Spleen (tissue), 13 donors: ENCODE data around the gene PRR13. TPM values are rescaled to one million over a fixed set of nuclear protein-coding genes. Genes with fewer than 3 reads are reported as not detected.
"Not testable (repeated sequence)": the region's sequence is repeated elsewhere in the genome, so short reads cannot be mapped to it uniquely, and the experiment has no call there.

Source experiments
- DNase-seq: peaks from one replicate; pipeline ENCODE4 v3.0.0-alpha.2; 2020
- H3K27ac ChIP-seq, 8 donors: fragments of 200-600 bp; sonication (generic) in 7 of 8; 1 replicate in 4 of 8; 2 replicates in 4 of 8; pipeline versions ENCODE4 v1.5.0 to v1.8.0; 2016 to 2021; ENCODE audit warnings: inconsistent platforms in 4 of 8, mild to moderate bottlenecking in 4 of 8, moderate library complexity in 1 of 8
- H3K27me3 ChIP-seq, 7 donors: fragments of 200-600 bp; sonication (generic) in 6 of 7; replicated peaks in 1 of 7; 1 replicate in 4 of 7; 2 replicates in 3 of 7; pipeline versions ENCODE4 v1.5.0 to v1.8.0; 2016 to 2021; ENCODE audit warnings: inconsistent platforms in 3 of 7, mild to moderate bottlenecking in 1 of 7
- H3K36me3 ChIP-seq, 6 donors: fragments of 200-600 bp; sonication (generic) in 5 of 6; 1 replicate in 4 of 6; 2 replicates in 2 of 6; pipeline versions ENCODE4 v1.5.0 to v1.8.0; 2016 to 2021; ENCODE audit warnings: inconsistent platforms in 2 of 6
- H3K4me1 ChIP-seq, 6 donors: fragments of 200-600 bp; sonication (generic) in 5 of 6; 1 replicate in 3 of 6; 2 replicates in 3 of 6; pipeline versions ENCODE4 v1.5.0 to v1.8.0; 2016 to 2021; ENCODE audit warnings: inconsistent platforms in 3 of 6
- H3K4me3 ChIP-seq, 8 donors: fragments of 200-600 bp; sonication (generic) in 7 of 8; 1 replicate in 4 of 8; 2 replicates in 4 of 8; pipeline versions ENCODE4 v1.5.0 to v1.8.0; 2016 to 2021; ENCODE audit warnings: inconsistent platforms in 4 of 8, mild to moderate bottlenecking in 4 of 8, moderate library complexity in 2 of 8
- H3K9me3 ChIP-seq, 8 donors: fragments of 200-600 bp; sonication (generic) in 7 of 8; 1 replicate in 4 of 8; 2 replicates in 4 of 8; pipeline versions ENCODE4 v1.5.0 to v1.8.0; 2016 to 2021; ENCODE audit warnings: inconsistent platforms in 4 of 8
- POLR2A ChIP-seq, 3 donors: fragments of 450-650 bp; IDR thresholded peaks; one replicate each; pipeline ENCODE4 v1.5.1; 2017; ENCODE audit warnings: antibody characterized with exemption in 3 of 3, mild to moderate bottlenecking in 1 of 3
- POLR2AphosphoS5 ChIP-seq, 3 donors: sonication (generic); formaldehyde crosslinking; IDR thresholded peaks; one replicate each; pipeline ENCODE4 v1.5.1; 2017; ENCODE audit warnings: antibody characterized with exemption in 3 of 3
- WGBS, 5 donors: extraction: QIAGEN DNeasy Blood & Tissue Kit in 3 of 5; methylation state at CpG; one replicate each; pipeline versions ENCODE4 v1.1.5 to v1.1.7; 2013 to 2018; 5-methylcytosine and 5-hydroxymethylcytosine counted together
- intact Hi-C: fragments of 100-400 bp; cut with DNase I; formaldehyde crosslinking; loops from one replicate; pipeline ENCODE4 v1.15.0; 2023; ENCODE audit warnings: low total_unique reads
- long read RNA-seq, 2 donors: transcript quantifications; one replicate each; lab custom pipeline, GENCODE V29; 2026
- polyA plus RNA-seq, 3 donors: library from polyadenylated mRNA; stranded (reverse); fragments of 200-250 nt; gene quantifications; one replicate each; pipeline ENCODE4 v1.2.1, GENCODE V29; 2013
- total RNA-seq, 7 donors: library from RNA; depleted of rRNA in 3 of 7; stranded (reverse); fragments of >200 nt in 3 of 7; fragmentation: NEBNext Ultra II Directional in 4 of 7; extraction: Animal tissue kit (Norgen Biotek cat#: 25700) in 4 of 7; gene quantifications; one replicate each; pipeline versions ENCODE4 v1.1.0 to v1.2.1, GENCODE V29; 2016 to 2021
- TF ChIP-seq, protein P1 (sequence below), 11 experiments: fragments of 200-600 bp in 7 of 11; fragments of 450-650 bp in 4 of 11; sonication (generic) in 4 of 11; IDR thresholded peaks in 8 of 11; conservative IDR thresholded peaks in 3 of 11; 1 replicate in 7 of 11; 2 replicates in 4 of 11; pipeline versions ENCODE4 v1.4.0 to v1.8.0; 2016 to 2021; ENCODE audit warnings: antibody characterized with exemption in 11 of 11, inconsistent platforms in 4 of 11, mild to moderate bottlenecking in 1 of 11
- donor health status: healthy with polysubstance abuse.
- donor health status: DM: no; HTN: no; CAD: no; lungs with moderate emphysema.
- donor health status: DM: no; HTN: no; CAD: no.
- donor health status: Bipolar disorder and iron deficiency.
- donor health status: healthy.
- donor health status: DM: no; HTN: no; CAD: no.
- donor health status: DM: yes; HTN: yes; CAD: no.

PRR13 gene, protein sequence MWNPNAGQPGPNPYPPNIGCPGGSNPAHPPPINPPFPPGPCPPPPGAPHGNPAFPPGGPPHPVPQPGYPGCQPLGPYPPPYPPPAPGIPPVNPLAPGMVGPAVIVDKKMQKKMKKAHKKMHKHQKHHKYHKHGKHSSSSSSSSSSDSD
- total RNA-seq (100 to 1,000 TPM; 127 to 230 (median 197) TPM), polyA plus RNA-seq (100 to 1,000 TPM; 217 to 262 (median 223) TPM)
- long read RNA-seq, donor 1, transcript PRR13-208 (3 exons, 786 nt): minor isoform, 10 of 61 reads
- long read RNA-seq, donor 1, transcript PRR13-202 (4 exons, 1,229 nt): major isoform, 32 of 61 reads
- long read RNA-seq, donor 1, partial matches to known transcripts: 12 of 61 reads
- long read RNA-seq, donor 1, other reads (novel, unspliced or antisense): 0 of 61 reads
- long read RNA-seq, donor 2, transcript PRR13-202 (4 exons, 1,229 nt): major isoform, 21 of 48 reads
- long read RNA-seq, donor 2, transcript PRR13-208 (3 exons, 786 nt): minor isoform, 6 of 48 reads
- long read RNA-seq, donor 2, partial matches to known transcripts: 16 of 48 reads
- long read RNA-seq, donor 2, other reads (novel, unspliced or antisense): 0 of 48 reads

DNA sequence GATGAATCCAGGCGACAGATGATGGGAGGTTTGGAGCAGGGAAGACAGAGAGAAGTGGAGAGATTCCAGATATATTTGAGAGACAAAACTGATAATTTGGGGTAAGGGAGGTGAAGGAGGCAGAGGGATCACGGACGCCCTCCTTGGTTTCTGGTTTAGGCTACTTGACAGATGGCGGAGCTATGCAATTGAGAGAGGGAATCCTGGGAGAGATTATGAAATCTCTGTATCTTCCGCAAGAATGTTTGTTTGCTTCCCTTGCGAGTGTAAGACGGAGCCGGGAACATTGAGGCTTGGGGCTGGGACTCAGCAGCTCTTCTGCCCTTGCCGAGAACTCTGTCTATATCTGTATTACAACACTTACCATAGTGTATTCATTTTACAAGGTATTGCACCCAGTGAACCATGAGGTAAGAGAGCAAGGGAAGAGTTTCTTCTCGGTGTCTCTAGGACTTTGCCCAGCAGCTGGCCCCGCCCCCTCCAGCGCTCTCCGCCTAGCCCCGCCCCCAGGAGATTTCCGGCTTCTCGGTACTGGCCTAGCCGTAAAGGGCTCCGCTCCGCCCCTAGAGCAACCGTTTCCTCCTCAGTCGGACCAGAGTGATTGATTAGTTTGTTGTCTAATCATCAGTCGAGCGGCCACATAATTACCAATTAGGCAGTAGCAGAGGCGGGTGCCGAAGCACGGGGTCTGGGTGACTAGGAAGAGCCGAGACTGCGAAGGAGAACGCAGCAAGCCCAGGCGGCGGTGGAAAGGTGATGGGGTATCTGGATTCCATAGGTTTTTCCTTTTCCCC is at the start of gene PRR13:
Gene PRR13 (plus strand): TSS at position 695 of the 794 bp plus-strand sequence. CDS start 981 bp downstream, outside the sequence.
- Histone ChIP-seq H3K27me3 (no peaks in the 10 kb centered on the region), H3K4me1 (peaks cover 24 to 56% (median 46%) of the 10 kb centered on the region in 6 donors), H3K9me3 (no peaks in the 10 kb centered on the region), H3K4me3 (peak within 1 kb of the TSS; percentile 66 to 95 (median 80)), H3K27ac (peak within 1 kb of the TSS; percentile 88 to 95 (median 94)), H3K36me3 (peaks cover 0 to 37% (median 27%) of the 10 kb centered on the region in 6 donors)
- 1 to 2% (median 2%) methylated on average over 24 to 31 of the region's 31 CpGs for WGBS, 5 donors
- intact Hi-C loops: no loop called here
- DNase-seq: peak; percentile 99
- peak; percentile 60 to 94 (median 76) for TF ChIP-seq POLR2A (IDR thresholded peaks at IDR 0.05)
- peak; percentile 81 to 99 (median 98) for TF ChIP-seq POLR2AphosphoS5 (IDR thresholded peaks at IDR 0.05)
- TF ChIP-seq, protein P1, sequence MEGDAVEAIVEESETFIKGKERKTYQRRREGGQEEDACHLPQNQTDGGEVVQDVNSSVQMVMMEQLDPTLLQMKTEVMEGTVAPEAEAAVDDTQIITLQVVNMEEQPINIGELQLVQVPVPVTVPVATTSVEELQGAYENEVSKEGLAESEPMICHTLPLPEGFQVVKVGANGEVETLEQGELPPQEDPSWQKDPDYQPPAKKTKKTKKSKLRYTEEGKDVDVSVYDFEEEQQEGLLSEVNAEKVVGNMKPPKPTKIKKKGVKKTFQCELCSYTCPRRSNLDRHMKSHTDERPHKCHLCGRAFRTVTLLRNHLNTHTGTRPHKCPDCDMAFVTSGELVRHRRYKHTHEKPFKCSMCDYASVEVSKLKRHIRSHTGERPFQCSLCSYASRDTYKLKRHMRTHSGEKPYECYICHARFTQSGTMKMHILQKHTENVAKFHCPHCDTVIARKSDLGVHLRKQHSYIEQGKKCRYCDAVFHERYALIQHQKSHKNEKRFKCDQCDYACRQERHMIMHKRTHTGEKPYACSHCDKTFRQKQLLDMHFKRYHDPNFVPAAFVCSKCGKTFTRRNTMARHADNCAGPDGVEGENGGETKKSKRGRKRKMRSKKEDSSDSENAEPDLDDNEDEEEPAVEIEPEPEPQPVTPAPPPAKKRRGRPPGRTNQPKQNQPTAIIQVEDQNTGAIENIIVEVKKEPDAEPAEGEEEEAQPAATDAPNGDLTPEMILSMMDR (IDR thresholded peaks at IDR 0.05 in 8 of 11, conservative IDR thresholded peaks at IDR 0.05 in 3 of 11): peak in 1 of 11 experiments; percentile 30

DNA sequence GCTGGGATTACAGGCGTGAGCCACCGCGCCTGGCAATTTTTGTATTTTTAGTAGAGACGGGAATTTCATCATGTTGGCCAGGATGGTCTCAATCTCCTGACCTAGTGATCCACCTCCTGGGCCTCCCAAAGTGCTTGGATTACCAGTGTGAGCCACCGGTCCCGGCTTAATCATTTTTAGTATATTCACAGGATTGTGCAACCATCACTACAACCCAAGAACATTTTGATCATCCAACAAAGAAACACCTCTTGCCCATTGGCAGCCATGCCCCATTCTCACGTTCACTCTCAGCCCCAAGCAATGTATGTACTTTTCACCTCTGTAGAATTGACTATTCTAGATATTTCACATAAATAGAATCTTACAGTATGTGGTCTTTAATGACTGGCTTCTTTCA is 41.6 kb upstream of the PRR13 start:
- peak; percentile 12 for DNase-seq
- H3K36me3 ChIP-seq: peaks cover 0 to 98% (median 33%) of the 10 kb centered on the region in 6 donors
- H3K4me1 ChIP-seq: peaks cover 0 to 50% (median 20%) of the 10 kb centered on the region in 6 donors
- WGBS, 5 donors: 94 to 99% (median 94%) methylated on average over 7 of the region's 7 CpGs
- no peaks in the 10 kb centered on the region for H3K9me3 ChIP-seq
- H3K4me3 ChIP-seq: no peak overlapping the region
- TF ChIP-seq POLR2AphosphoS5 (IDR thresholded peaks at IDR 0.05) (no peak), POLR2A (IDR thresholded peaks at IDR 0.05) (no peak)
- TF ChIP-seq, protein P1 (IDR thresholded peaks at IDR 0.05 in 8 of 11, conservative IDR thresholded peaks at IDR 0.05 in 3 of 11): no peak
- intact Hi-C loops: no loop called here
- no peak overlapping the region for H3K27ac ChIP-seq
- no peaks in the 10 kb centered on the region for H3K27me3 ChIP-seq

DNA sequence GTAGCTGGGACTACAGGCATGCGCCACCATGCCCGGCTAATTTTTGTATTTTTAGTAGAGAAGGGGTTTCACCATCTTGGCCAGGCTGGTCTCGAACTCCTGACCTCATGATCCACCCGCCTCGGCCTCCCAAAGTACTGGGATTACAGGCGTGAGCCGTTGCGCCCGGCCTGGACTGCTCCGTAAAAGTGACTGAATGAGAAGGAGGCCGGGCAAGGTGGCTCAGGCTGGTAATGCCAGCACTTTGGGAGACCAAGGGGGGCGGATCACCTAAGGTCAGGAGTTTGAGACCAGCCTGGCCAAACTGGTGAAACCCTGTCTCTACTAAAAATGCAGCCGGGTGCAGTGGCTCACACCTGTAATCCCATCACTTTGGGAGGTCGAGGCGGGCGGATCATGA is 39.2 kb upstream of the PRR13 start:
- H3K9me3 ChIP-seq, H3K27me3 ChIP-seq, H3K4me3 ChIP-seq, intact Hi-C loops, H3K27ac ChIP-seq: not testable (repeated sequence)
- 95 to 98% (median 96%) methylated on average over 16 of the region's 16 CpGs for WGBS, 5 donors
- peaks cover 0 to 94% (median 40%) of the 10 kb centered on the region in 6 donors for H3K36me3 ChIP-seq
- peak; percentile 29 for DNase-seq
- peak in 1 of 3 donors; percentile 12 for TF ChIP-seq POLR2AphosphoS5 (IDR thresholded peaks at IDR 0.05)
- peaks cover 0 to 33% (median 9%) of the 10 kb centered on the region in 6 donors for H3K4me1 ChIP-seq

DNA sequence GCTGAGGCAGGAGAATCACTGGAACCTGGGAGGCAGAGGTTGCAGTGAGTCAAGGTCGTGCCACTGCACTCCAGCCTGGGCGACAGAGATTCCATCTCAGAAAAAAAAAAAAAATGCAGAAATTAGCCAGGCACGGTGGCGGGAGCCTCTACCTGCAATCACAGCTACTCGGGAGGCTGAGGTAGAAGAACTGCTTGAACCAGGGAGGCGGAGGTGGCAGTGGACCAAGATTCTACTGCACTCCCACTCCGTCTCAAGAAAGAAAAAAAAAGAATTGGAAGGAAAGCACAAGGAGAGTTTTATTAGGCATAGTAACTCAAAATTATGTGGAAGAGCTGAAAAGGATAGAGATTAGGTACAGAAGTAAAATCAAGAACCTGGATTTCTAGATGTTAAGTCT is 38.7 kb upstream of the PRR13 start:
- WGBS, 5 donors: 82 to 91% (median 86%) methylated on average over 7 of the region's 7 CpGs
- intact Hi-C loops: no loop called here
- TF ChIP-seq POLR2AphosphoS5 (IDR thresholded peaks at IDR 0.05) (no peak), POLR2A (IDR thresholded peaks at IDR 0.05) (no peak)
- TF ChIP-seq, protein P1 (IDR thresholded peaks at IDR 0.05 in 8 of 11, conservative IDR thresholded peaks at IDR 0.05 in 3 of 11): no peak
- Histone ChIP-seq H3K27ac (no peak overlapping the region), H3K4me3 (no peak overlapping the region), H3K36me3 (peaks cover 0 to 94% (median 45%) of the 10 kb centered on the region in 6 donors), H3K4me1 (peaks cover 0 to 27% (median 6%) of the 10 kb centered on the region in 6 donors), H3K9me3 (no peaks in the 10 kb centered on the region), H3K27me3 (no peaks in the 10 kb centered on the region)
- no peak for DNase-seq
